DOHH2 (cell line): ENCODE data around the gene PTBP2.

Experiments
- CTCF ChIP-seq: fragments of 200-600 bp; sonication (generic); IDR thresholded peaks from one replicate; pipeline ENCODE4 v1.5.1; 2014; ENCODE audit warnings: antibody characterized with exemption, mild to moderate bottlenecking, low read depth, low read length; ENCODE audit not compliant: poor library complexity, severe bottlenecking
- EZH2phosphoT487 ChIP-seq: fragments of 200-600 bp; sonication (generic); IDR thresholded peaks from 2 replicates; pipeline ENCODE4 v1.6.1; 2017; ENCODE audit warnings: borderline replicate concordance, mild to moderate bottlenecking, antibody characterized with exemption, low read length, moderate library complexity, mixed read lengths

GRCh38 chr1:96815914-96816313 lies 94.3 kb downstream of the PTBP2 start:
- TF ChIP-seq CTCF: no peak
- TF ChIP-seq EZH2phosphoT487: no peak
